Measurements from ENCODE around the gene SYCP2L.

The SYCP2L gene

DNA sequence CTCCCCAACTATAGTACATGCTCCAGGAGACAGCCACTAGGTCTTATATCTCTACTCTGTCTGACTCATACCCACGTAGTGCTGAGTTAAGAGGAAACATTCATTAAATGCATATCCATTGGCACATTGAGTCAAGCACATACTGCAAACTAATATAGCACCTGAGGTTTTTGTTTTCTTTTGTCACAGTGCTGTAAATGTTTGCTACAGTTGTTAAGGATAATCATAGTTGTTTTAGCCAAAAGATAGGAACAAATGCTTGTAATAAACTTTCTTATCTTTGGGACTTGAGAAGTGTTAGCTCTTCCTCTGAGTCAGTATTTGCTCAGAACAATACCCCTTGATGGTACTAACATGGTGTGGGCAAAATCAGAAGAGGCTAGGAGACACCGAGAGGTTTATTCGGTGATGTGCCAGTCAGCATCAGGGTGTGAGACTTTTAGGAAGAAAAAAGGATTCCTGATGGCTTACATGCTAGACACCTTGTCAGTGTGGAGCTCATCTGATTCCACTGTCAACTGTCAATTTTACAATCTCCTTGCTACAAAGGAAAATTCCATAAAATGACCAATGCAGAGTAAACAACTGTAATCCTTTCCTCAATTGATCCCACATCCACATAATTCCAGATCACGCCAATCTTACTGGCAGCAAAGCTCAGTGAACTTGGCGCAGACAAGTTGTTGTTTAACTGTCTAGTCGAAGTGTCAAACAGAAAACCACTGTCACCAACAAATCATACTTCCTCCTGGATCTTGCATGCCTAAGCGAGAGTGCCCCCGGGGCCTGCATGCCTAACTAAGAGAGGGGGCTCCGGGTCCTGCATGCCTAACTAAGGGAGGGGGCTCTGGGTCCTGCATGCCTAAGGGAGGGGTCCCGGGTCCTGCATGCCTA lies 121.1 kb downstream of the SYCP2L start:
- no peak for DNase-seq (ENCODE audit: low read depth, low spot score)

GRCh38 chr6:11008821-11009220 lies 122.0 kb downstream of the SYCP2L start:
- DNase-seq (ENCODE audit: low read depth, low spot score) = no peak

DNA sequence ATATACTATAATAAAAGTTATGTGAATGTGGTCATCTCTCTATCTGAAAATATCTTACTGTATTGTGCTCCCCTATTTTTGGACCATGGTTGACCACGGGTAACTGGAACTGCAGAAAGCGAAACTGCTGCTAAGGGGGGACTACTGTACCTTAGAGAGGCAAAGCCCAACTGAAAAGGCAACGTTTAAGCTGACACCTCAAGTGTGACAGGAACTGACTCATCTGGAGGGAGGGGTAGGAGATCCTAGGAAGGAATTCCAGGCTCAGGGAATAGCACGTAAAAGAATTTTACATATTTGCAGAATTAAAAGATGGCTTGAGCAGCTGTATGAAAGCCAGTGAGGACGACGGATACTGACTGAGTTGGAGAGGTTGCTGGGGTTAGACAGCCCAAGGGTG lies 122.5 kb downstream of the SYCP2L start:
- no peak for DNase-seq (ENCODE audit: low read depth, low spot score)

DNA sequence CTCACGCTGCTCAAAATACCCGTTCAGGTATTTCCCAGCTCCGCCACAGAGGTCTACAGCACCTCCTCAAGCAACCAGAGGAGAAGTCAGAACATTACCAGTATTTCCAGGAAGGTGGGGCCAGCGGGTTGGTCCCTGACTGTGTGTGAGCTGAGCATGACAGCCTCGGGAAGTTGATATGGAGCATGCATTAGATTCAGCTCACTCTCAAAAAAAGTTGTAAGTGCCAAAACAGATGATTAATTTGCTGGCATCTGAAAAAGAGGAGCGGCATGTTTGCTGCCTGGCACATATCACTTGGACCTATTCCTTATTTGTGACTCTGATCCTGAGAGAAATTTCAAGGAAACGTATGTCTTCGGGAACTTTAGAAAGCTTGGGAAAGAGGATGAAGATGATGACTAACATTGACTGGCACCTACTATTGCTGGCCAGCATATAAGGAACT lies 125.0 kb downstream of the SYCP2L start:
- DNase-seq (ENCODE audit: low read depth, low spot score) = no peak

GRCh38 chr6:11012295-11012754 lies 125.5 kb downstream of the SYCP2L start:
- DNase-seq (ENCODE audit: low read depth, low spot score) = no peak

- DNase-seq (ENCODE audit: low read depth, low spot score) = no peak
Measured at GRCh38 chr6:11012976-11013720, 126.3 kb downstream of the SYCP2L start.

DNA sequence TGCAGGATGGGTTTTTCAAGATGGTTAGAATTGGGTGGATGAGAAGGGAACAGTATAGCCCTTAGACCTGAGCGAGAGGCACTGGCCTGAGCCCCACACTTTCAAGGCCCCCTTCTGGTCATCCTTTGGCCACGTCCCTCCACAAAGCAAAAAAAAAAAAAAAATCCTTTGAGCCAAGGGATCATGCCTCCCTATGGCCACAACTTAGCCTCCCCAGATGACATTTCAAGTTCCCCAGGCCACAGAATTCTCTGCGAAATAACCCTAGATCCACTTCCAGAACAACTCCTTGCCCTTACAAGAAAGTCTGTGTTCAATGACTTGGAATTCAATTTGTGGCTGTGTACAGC lies 126.8 kb downstream of the SYCP2L start:
- no peak for DNase-seq (ENCODE audit: low read depth, low spot score)

DNA sequence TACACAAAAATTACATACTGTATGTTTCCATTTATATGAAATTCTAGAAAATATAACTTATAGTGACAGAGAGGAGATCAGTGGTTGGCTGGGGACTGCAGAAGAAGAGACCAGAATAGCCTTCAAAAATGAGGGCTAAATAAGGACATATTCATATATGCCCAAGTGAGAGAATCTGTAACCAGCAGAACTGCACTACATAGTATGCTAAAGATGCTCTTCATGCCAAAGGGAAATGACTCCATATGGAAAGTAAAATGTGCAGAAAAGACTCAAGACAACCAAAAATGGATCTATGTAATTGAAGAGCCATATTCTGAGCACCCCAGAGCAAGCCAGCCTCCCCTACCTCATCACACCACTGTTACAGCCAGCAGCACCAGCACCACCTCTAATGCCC lies 128.2 kb downstream of the SYCP2L start:
- no peak for DNase-seq (ENCODE audit: low read depth, low spot score)

GRCh38 chr6:11016452-11016851 lies 129.6 kb downstream of the SYCP2L start:
- DNase-seq (ENCODE audit: low read depth, low spot score) = no peak

DNA sequence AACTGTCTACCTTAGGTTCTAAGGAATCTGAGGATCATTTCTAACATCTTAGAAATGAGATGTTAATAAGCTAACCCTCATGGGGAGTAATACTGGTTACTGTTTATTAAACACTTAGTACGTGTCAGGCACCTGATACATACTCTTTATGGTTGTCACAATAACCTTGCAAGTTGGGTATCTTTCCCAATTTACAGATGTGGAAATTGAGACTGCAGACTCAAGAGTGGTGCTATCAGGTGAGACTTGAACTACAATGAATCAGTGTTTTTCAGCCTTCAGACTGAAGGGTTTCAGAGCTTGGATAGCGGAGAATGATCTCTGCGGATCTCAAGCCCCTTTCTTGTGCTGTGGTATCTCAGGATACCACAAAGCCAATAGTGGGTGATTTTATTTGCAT lies 130.2 kb downstream of the SYCP2L start:
- no peak for DNase-seq (ENCODE audit: low read depth, low spot score)

DNA sequence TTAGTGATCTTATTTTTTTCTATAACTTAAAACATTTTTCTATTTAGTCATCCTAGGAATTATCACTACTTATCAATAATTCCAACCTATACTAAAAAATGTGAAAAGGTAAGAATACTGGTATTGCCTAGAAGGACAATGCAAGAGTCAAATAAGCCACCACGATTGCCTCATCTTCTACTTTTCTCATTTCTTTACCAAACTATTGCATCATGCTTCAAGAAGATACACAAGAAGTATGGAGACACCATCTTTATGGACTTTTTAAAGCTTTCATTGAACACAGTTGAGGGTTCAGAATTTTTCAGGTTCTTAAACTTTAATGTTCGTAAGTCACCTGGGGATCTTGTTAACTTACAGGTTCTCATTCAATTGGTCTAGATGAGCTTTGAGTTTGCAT lies 131.4 kb downstream of the SYCP2L start:
- no peak for DNase-seq (ENCODE audit: low read depth, low spot score)

GRCh38 chr6:11021003-11021402 lies 134.2 kb downstream of the SYCP2L start:
- DNase-seq (ENCODE audit: low read depth, low spot score) = no peak

- DNase-seq (ENCODE audit: low read depth, low spot score) = no peak
Measured at GRCh38 chr6:11021714-11022113, 134.9 kb downstream of the SYCP2L start.

DNA sequence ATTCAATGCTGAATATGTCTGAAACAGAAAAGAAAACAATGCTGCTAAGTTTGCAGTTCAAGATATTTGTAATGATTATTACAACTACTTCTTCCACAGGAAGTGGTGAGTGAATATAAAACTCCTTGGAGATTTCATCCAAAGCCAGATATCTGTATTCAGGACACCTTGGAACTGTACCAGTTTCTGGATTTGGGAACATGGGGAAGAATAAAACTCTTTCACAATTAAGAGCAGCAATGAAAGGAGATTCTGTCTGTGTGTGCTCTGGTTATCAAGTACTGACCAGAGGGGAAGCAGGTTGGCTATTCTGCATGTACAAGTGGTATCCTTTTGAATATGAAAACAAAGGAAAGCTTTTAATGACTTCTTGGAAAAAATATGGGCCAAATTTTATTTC lies 136.2 kb downstream of the SYCP2L start:
- DNase-seq (ENCODE audit: low read depth, low spot score) = no peak

Data from activated CD4-positive, CD25-positive, alpha-beta regulatory T cell treated with anti-CD3 and anti-CD28 coated beads, Interleukin-2, amount 50 U/mL, for 16 hours (primary cell).